Left lung (tissue), 10 donors: ENCODE data around the gene FCHSD2. TPM values are rescaled to one million over a fixed set of nuclear protein-coding genes. Genes with fewer than 3 reads are reported as not detected.
A peak's percentile ranks its signal among the peaks of the same experiment; 100 is the strongest.
"Not testable (repeated sequence)": the region's sequence is repeated elsewhere in the genome, so short reads cannot be mapped to it uniquely, and the experiment has no call there.

ENCODE experiments used
- ATAC-seq: fragments of 200-7000 bp; cut with Tn5 transposase; one replicate; pipeline ENCODE4 v1.9.1; 2020; ENCODE audit warnings: moderate library complexity
- DNase-seq, 4 donors: peaks; one replicate each; pipeline ENCODE4 v3.0.0-alpha.2; 2013 to 2020
- H3K27ac ChIP-seq, 2 donors: fragments of 200-600 bp; sonication (generic) in 1 of 2; one replicate each; pipeline versions ENCODE4 v1.5.0 to v1.8.0; 2020 to 2021
- H3K27me3 ChIP-seq, 2 donors: fragments of 200-600 bp; sonication (generic) in 1 of 2; one replicate each; pipeline versions ENCODE4 v1.5.0 to v1.8.0; 2020 to 2021
- H3K36me3 ChIP-seq, 2 donors: fragments of 200-600 bp; sonication (generic) in 1 of 2; one replicate each; pipeline versions ENCODE4 v1.5.0 to v1.8.0; 2020 to 2021
- H3K4me1 ChIP-seq, 2 donors: fragments of 200-600 bp; one replicate each; pipeline ENCODE4 v1.8.0; 2021
- H3K4me3 ChIP-seq, 2 donors: fragments of 200-600 bp; sonication (generic) in 1 of 2; one replicate each; pipeline versions ENCODE4 v1.5.0 to v1.8.0; 2020 to 2021; ENCODE audit warnings: mild to moderate bottlenecking in 1 of 2
- H3K9me3 ChIP-seq, 2 donors: fragments of 200-600 bp; sonication (generic) in 1 of 2; one replicate each; pipeline versions ENCODE4 v1.5.0 to v1.8.0; 2020 to 2021
- CTCF ChIP-seq, 2 donors: fragments of 200-600 bp; sonication (generic) in 1 of 2; IDR thresholded peaks; one replicate each; pipeline versions ENCODE4 v1.5.0 to v1.8.0; 2021; ENCODE audit warnings: antibody characterized with exemption in 2 of 2
- intact Hi-C, 2 donors: fragments of 100-400 bp; cut with DNase I; formaldehyde crosslinking; loops; one replicate each; pipeline versions ENCODE4 v1.11.2 to v1.14.2; 2022
- polyA plus RNA-seq, 6 donors: library from polyadenylated mRNA; unstranded; fragments of 120-200 nt; gene quantifications; one replicate each; pipeline ENCODE4 v1.2.1, GENCODE V29; 2013; ENCODE audit not compliant: insufficient read length in 6 of 6
- total RNA-seq, 2 donors: library from RNA; stranded (reverse); fragmentation: NEBNext Ultra II Directional; extraction: Animal tissue kit (Norgen Biotek cat#: 25700); gene quantifications; one replicate each; pipeline ENCODE4 v1.2.1, GENCODE V29; 2021
- donor health status: DM: no; HTN: yes; CAD: no.
- donor health status: DM: no; HTN: no; CAD: no.

The FCHSD2 gene
- total and polyA plus RNA-seq, 8 donors, result 46.2 to 58.2 (median 48.5) TPM

- no peaks in the 10 kb centered on the region for H3K27me3 ChIP-seq
- intact Hi-C loops, result no loop called here
- no peak for TF ChIP-seq CTCF (IDR thresholded peaks at IDR 0.05)
- ATAC-seq, result no peak
- H3K9me3 ChIP-seq, result no peaks in the 10 kb centered on the region
- DNase-seq, result no peak
- H3K4me3 ChIP-seq, result no peak overlapping the region
- H3K27ac ChIP-seq, result no peak overlapping the region
- H3K4me1 ChIP-seq, result peaks cover 0 to 17% of the 10 kb centered on the region in 2 donors
- no peaks in the 10 kb centered on the region for H3K36me3 ChIP-seq
These were observed 343.8 kb downstream of the FCHSD2 start for GRCh38 chr11:72798361-72798760.

GRCh38 chr11:72793425-72794367 lies 348.4 kb downstream of the FCHSD2 start, which contains the start of gene STARD10:
STARD10 (minus strand) TSS chr11:72794047; CDS start chr11:72781181, 12,866 bp downstream.
- Histone ChIP-seq H3K9me3 (no peaks in the 10 kb centered on the region), H3K27me3 (no peaks in the 10 kb centered on the region), H3K27ac (peak within 1 kb of the TSS; percentile 90 to 92), H3K4me1 (peaks cover 0 to 41% of the 10 kb centered on the region in 2 donors), H3K36me3 (no peaks in the 10 kb centered on the region), H3K4me3 (peak within 1 kb of the TSS; percentile 57 to 60)
- DNase-seq (peak; percentile 95 to 98 (median 98)), ATAC-seq (peak; percentile 97)
- intact Hi-C loops, result loop anchor here in 1 of 2 donors (5.0 kb wide), 1 partner anchor 66 kb away; no protein-coding TSS in a partner anchor
- TF ChIP-seq CTCF (IDR thresholded peaks at IDR 0.05), result peak; percentile 96 to 99

GRCh38 chr11:72793076-72793424 lies 349.1 kb downstream of the FCHSD2 start:
- Histone ChIP-seq H3K36me3 (no peaks in the 10 kb centered on the region), H3K27ac (peak overlapping the region; percentile 90 to 92), H3K27me3 (no peaks in the 10 kb centered on the region), H3K4me1 (peaks cover 0 to 47% of the 10 kb centered on the region in 2 donors), H3K9me3 (no peaks in the 10 kb centered on the region), H3K4me3 (peak overlapping the region in 1 of 2 donors; percentile 60)
- DNase-seq, result peak in 1 of 4 donors; percentile 17
- intact Hi-C loops, result loop anchor here in 1 of 2 donors (5.0 kb wide), 1 partner anchor 66 kb away; no protein-coding TSS in a partner anchor
- no peak for ATAC-seq
- TF ChIP-seq CTCF (IDR thresholded peaks at IDR 0.05), result no peak

GRCh38 chr11:72792437-72793021 lies 349.6 kb downstream of the FCHSD2 start:
- H3K4me3 ChIP-seq, result no peak overlapping the region
- DNase-seq, result peak in 1 of 4 donors; percentile 51
- H3K36me3 ChIP-seq, result no peaks in the 10 kb centered on the region
- peak overlapping the region in 1 of 2 donors; percentile 92 for H3K27ac ChIP-seq
- ATAC-seq, result no peak
- H3K9me3 ChIP-seq, result no peaks in the 10 kb centered on the region
- no peak for TF ChIP-seq CTCF (IDR thresholded peaks at IDR 0.05)
- intact Hi-C loops, result loop anchor here in 1 of 2 donors (5.0 kb wide), 1 partner anchor 65 kb away; no protein-coding TSS in a partner anchor
- no peaks in the 10 kb centered on the region for H3K27me3 ChIP-seq
- H3K4me1 ChIP-seq, result peaks cover under 1 to 52% of the 10 kb centered on the region in 2 donors

GRCh38 chr11:72791228-72791627 lies 350.9 kb downstream of the FCHSD2 start:
- H3K4me1 ChIP-seq, result peaks cover 11 to 65% of the 10 kb centered on the region in 2 donors
- H3K27ac ChIP-seq, H3K36me3 ChIP-seq, H3K4me3 ChIP-seq, H3K27me3 ChIP-seq, H3K9me3 ChIP-seq, ATAC-seq: not testable (repeated sequence)
- DNase-seq, result peak in 1 of 4 donors; percentile 4
- intact Hi-C loops, result loop anchor here in 1 of 2 donors (5.0 kb wide), 1 partner anchor 64 kb away; no protein-coding TSS in a partner anchor
